ENCODE data around the gene ZCCHC18.
"Not testable (repeated sequence)": the region's sequence is repeated elsewhere in the genome, so short reads cannot be mapped to it uniquely, and the experiment has no call there.

Gene ZCCHC18

DNA sequence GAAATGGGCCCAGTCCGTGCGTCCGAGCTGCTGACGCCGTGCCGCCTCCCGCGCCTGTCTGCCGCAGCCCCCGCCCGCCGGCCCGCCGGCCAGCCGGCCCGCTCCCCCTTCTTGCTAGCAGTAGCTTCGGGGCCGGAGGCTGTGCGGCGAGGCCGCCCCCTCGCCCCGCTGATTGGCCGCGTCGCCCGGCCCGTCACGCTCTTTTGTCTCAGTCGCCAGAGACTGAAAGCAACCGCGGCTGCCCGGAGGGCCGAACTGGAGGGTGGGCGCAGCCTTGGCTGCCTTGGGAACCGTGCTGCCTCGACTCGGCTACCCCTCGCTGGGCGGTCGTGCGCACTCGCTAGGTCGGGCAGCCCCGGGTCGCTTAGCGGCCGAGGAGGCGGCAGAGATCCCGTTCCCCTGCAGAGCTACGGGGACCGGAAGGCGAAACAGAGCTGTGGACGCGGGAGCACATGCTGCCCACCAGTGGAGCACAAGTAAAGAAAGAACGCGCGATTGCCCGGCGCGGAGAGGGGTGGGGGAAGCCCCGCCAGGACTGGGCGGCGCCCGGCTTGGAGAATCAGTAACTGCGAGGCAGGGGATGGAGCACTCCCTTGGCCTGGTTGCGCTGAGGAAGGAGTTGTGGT lies at the start of gene ZCCHC18:
Gene ZCCHC18 (plus strand): TSS at position 198 of the 626 bp plus-strand sequence. CDS start 1,589 bp downstream, outside the sequence.
- DNase-seq (ENCODE audit: low read depth, low spot score): peak; percentile 80
- TF ChIP-seq ZNF274 (IDR thresholded peaks at IDR 0.05; ENCODE audit: low read depth, low read length): no peak
- H3K9me3 ChIP-seq (ENCODE audit: insufficient read depth, low read length): no peaks in the 10 kb centered on the region
- peak within 1 kb of the TSS; percentile 67 for H3K4me3 ChIP-seq (ENCODE audit: insufficient read length, low read depth)
- H3K9ac ChIP-seq (ENCODE audit: insufficient read length, low read depth): peak within 1 kb of the TSS; percentile 77
- H3K36me3 ChIP-seq (ENCODE audit: insufficient read depth, insufficient read length, low read length): no peaks in the 10 kb centered on the region
- peaks cover 3% of the 10 kb centered on the region for H3K27me3 ChIP-seq (ENCODE audit: insufficient read depth, insufficient read length)
- H3K4me1 ChIP-seq (ENCODE audit: insufficient read depth, insufficient read length): peaks cover 5% of the 10 kb centered on the region

DNA sequence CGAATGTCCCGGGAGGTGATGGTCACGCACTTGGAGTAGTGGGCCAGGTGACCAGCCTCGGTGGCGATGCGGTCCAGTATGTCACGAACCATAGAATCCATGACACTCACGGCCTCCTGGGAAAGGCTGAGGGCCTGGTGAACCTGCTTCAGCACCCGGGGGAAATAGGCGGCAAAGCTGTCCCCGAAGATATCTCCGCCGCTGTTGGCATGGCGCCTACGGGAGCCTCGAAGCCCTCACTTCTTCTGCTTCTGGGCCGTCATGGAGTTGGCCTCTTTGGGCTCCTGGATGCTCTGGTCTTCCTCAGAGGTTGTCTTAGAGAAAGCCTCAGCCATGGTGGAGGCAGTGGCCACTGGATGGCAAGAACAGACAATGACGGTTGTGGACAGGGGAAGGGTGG lies 49.7 kb upstream of the ZCCHC18 start:
- not testable (repeated sequence) for DNase-seq (ENCODE audit: low read depth, low spot score); H3K4me3 ChIP-seq (ENCODE audit: insufficient read length, low read depth)

DNA sequence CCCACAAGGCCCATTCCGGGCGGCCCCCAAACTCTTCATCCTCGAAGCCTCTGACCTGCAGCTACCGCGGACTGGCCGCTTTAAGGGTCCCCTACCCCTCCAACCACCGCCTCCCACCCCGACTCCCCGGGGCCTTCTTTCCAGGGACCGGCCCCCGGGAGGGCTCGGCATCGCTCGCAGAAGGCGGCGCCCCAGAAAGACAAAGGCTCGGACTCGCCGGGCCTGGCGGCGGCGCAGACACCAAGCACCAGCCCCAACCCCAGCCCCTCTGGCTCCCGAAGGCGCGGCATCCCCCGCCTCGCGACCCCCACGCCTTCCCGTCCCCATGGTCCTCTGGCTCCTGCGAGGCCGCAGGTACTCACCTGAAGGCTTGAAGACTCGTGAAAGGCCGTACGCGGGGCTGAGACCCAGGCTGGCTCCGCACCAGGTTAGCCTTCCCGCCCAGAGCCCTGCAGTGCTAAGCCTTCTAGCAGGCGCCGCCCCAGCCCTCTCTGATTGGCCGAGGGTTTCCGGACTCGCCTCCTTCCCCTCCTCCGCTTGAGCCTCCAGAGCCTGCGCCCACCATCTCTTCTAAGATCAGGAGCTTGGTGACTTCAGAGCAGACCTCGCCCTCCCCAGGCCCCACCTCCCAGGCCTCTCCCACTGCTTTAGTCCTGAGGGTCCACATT lies 36.4 kb upstream of the ZCCHC18 start, which contains the start of gene TMSB15C:
Gene TMSB15C (minus strand): TSS at position 459 of the 668 bp plus-strand sequence.
- not testable (repeated sequence) for H3K4me1 ChIP-seq (ENCODE audit: insufficient read depth, insufficient read length); H3K4me3 ChIP-seq (ENCODE audit: insufficient read length, low read depth); DNase-seq (ENCODE audit: low read depth, low spot score); H3K9me3 ChIP-seq (ENCODE audit: insufficient read depth, low read length); H3K36me3 ChIP-seq (ENCODE audit: insufficient read depth, insufficient read length, low read length); H3K27me3 ChIP-seq (ENCODE audit: insufficient read depth, insufficient read length); H3K9ac ChIP-seq (ENCODE audit: insufficient read length, low read depth)

More for the DNA sequence above, 49.7 kb upstream of the ZCCHC18 start:
- not testable (repeated sequence) for H3K4me1 ChIP-seq (ENCODE audit: insufficient read depth, insufficient read length); H3K9me3 ChIP-seq (ENCODE audit: insufficient read depth, low read length); H3K27me3 ChIP-seq (ENCODE audit: insufficient read depth, insufficient read length); H3K36me3 ChIP-seq (ENCODE audit: insufficient read depth, insufficient read length, low read length); H3K9ac ChIP-seq (ENCODE audit: insufficient read length, low read depth)

DNA sequence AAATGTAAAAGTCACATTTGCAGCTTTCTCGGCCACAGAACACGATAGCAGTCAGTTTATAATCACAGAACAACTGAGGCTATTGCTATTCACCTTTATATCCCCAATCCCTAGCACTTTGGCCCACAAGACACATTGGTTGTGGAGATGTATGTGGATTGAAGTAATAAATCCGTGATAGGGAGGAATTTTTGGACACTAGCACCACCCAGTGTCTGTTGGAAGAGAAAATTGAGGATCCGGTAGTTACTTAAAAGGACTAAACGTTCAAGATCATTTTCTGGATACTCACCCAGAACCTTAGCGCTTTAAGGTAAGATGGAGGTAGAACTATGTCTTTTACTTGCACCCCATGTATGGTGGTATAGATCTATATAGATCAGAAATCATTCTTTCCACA lies 34.5 kb upstream of the ZCCHC18 start:
- H3K9ac ChIP-seq (ENCODE audit: insufficient read length, low read depth); H3K4me1 ChIP-seq (ENCODE audit: insufficient read depth, insufficient read length); H3K27me3 ChIP-seq (ENCODE audit: insufficient read depth, insufficient read length); DNase-seq (ENCODE audit: low read depth, low spot score); H3K36me3 ChIP-seq (ENCODE audit: insufficient read depth, insufficient read length, low read length); H3K4me3 ChIP-seq (ENCODE audit: insufficient read length, low read depth); H3K9me3 ChIP-seq (ENCODE audit: insufficient read depth, low read length): not testable (repeated sequence)

DNA sequence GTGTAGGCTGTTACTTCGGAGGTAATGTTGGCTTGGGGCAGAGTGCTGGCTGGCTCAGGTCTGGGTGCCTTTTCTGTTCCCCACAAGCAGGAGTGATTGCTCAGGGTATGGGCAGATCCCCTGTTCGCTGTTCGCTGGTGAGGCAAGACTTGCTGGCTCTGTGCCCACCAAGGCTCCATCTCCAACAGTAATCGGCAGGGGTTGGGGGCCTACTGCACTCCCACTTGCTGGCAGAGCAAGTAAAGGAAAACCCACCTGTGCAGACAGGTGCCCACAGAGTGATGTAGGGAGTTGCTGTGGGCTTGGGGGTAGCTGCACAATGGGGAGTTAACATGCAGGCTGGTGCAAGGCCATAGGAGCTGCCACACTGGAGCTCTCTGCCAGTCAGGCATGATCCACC lies 28.3 kb upstream of the ZCCHC18 start:
- no peaks in the 10 kb centered on the region for H3K27me3 ChIP-seq (ENCODE audit: insufficient read depth, insufficient read length)
- TF ChIP-seq SUZ12 (IDR thresholded peaks at IDR 0.05; ENCODE audit: extremely low read depth, insufficient read depth, insufficient read length) (no peak), YY1 (IDR thresholded peaks at IDR 0.05; ENCODE audit: insufficient read depth, insufficient read length) (no peak), ZNF274 (IDR thresholded peaks at IDR 0.05; ENCODE audit: low read depth, low read length) (no peak)
- no peak for DNase-seq (ENCODE audit: low read depth, low spot score)
- no peaks in the 10 kb centered on the region for H3K36me3 ChIP-seq (ENCODE audit: insufficient read depth, insufficient read length, low read length)
- H3K9me3 ChIP-seq (ENCODE audit: insufficient read depth, low read length): no peaks in the 10 kb centered on the region
- H3K9ac ChIP-seq (ENCODE audit: insufficient read length, low read depth): no peak overlapping the region
- no peaks in the 10 kb centered on the region for H3K4me1 ChIP-seq (ENCODE audit: insufficient read depth, insufficient read length)
- H3K4me3 ChIP-seq (ENCODE audit: insufficient read length, low read depth): no peak overlapping the region

DNA sequence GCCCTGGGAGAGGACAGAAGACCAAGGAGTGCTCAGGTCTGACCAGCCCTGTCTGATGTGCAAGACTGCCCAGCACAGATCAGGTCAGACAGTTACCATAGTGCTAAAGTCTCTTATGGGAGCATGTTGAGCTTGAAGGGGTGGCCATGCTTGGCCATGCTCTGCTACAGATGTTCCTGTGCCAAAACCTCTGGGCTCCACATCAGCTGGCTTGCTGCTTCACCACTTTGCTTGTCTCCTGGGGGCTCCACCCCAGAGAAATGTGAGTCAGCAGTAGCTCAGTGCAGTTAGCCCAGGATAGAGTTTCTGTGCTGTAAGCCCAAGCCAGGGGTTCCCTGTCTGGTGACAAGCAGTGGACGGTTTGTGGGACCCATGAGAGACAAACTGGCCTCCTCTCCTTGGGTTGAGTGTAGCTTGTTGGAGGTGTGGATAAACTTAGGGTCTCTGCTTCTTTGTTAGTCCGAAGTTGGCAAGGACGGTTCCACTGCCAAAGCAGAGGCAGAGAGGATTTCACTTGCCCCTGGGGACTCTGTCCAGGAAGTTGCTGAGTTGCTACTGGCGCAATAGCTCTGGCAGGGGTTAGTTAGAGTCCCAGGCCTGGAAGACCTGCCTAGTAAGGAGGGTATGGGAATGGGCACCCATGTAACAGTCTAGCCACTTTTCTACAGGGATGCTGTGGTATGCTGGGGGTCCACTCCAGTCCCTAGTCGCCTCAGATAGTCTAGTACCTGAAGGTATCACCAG lies 27.6 kb upstream of the ZCCHC18 start:
- DNase-seq (ENCODE audit: low read depth, low spot score): no peak
- Histone ChIP-seq H3K9ac (ENCODE audit: insufficient read length, low read depth) (no peak overlapping the region), H3K27me3 (ENCODE audit: insufficient read depth, insufficient read length) (no peaks in the 10 kb centered on the region), H3K36me3 (ENCODE audit: insufficient read depth, insufficient read length, low read length) (no peaks in the 10 kb centered on the region), H3K4me3 (ENCODE audit: insufficient read length, low read depth) (no peak overlapping the region), H3K4me1 (ENCODE audit: insufficient read depth, insufficient read length) (no peaks in the 10 kb centered on the region), H3K9me3 (ENCODE audit: insufficient read depth, low read length) (no peaks in the 10 kb centered on the region)
- no peak for TF ChIP-seq ZNF274 (IDR thresholded peaks at IDR 0.05; ENCODE audit: low read depth, low read length)
- TF ChIP-seq YY1 (IDR thresholded peaks at IDR 0.05; ENCODE audit: insufficient read depth, insufficient read length): no peak
- no peak for TF ChIP-seq SUZ12 (IDR thresholded peaks at IDR 0.05; ENCODE audit: extremely low read depth, insufficient read depth, insufficient read length)

DNA sequence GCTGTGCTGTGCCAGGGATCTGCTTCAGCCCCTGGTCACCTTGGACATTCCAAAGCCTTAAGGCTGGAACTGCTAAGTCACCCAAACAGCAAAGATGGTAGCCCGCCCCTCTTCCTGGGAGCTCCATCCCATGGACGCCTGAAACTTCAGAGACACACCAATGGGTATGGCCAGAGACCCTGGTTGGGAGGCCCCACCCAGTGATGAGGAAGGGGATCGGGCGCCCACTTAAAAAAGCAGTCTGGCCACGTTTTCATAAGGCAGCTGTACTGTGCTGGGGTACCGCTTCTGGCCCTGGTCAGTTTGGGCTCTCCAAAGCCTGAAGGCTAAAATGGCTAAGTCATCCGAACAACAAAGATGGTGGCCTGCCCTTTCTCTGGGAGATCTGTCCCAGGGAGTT lies 26.8 kb upstream of the ZCCHC18 start:
- Histone ChIP-seq H3K9ac (ENCODE audit: insufficient read length, low read depth) (no peak overlapping the region), H3K9me3 (ENCODE audit: insufficient read depth, low read length) (no peaks in the 10 kb centered on the region), H3K36me3 (ENCODE audit: insufficient read depth, insufficient read length, low read length) (no peaks in the 10 kb centered on the region), H3K4me1 (ENCODE audit: insufficient read depth, insufficient read length) (no peaks in the 10 kb centered on the region), H3K4me3 (ENCODE audit: insufficient read length, low read depth) (no peak overlapping the region), H3K27me3 (ENCODE audit: insufficient read depth, insufficient read length) (no peaks in the 10 kb centered on the region)
- TF ChIP-seq SUZ12 (IDR thresholded peaks at IDR 0.05; ENCODE audit: extremely low read depth, insufficient read depth, insufficient read length): no peak
- TF ChIP-seq ZNF274 (IDR thresholded peaks at IDR 0.05; ENCODE audit: low read depth, low read length): no peak
- TF ChIP-seq YY1 (IDR thresholded peaks at IDR 0.05; ENCODE audit: insufficient read depth, insufficient read length): no peak
- DNase-seq (ENCODE audit: low read depth, low spot score): no peak
